CD14-positive monocyte (primary cell): Measurements from ENCODE around the gene TMBIM4. TPM values are rescaled to one million over a fixed set of nuclear protein-coding genes. Genes with fewer than 3 reads are reported as not detected.
"Not testable (repeated sequence)": the region's sequence is repeated elsewhere in the genome, so short reads cannot be mapped to it uniquely, and the experiment has no call there.

ENCODE experiments used
- DNase-seq, 3 donors: peaks; one replicate each; pipeline ENCODE4 v3.0.0-alpha.2; 2011 to 2022
- H2AFZ ChIP-seq: 2 replicates; pipeline ENCODE4 v1.6.0; 2012; ENCODE audit warnings: mild to moderate bottlenecking, low read depth, low read length, inconsistent platforms; ENCODE audit not compliant: insufficient read depth, poor library complexity, severe bottlenecking
- H3K27ac ChIP-seq, 2 donors: 1 replicate in 1 of 2; 2 replicates in 1 of 2; pipeline ENCODE4 v1.5.1; 2012 to 2013; ENCODE audit warnings: low read length in 2 of 2, control low read depth in 1 of 2, inconsistent platforms in 1 of 2, low read depth in 1 of 2, mild to moderate bottlenecking in 1 of 2
- H3K27me3 ChIP-seq, 2 donors: one replicate each; pipeline versions ENCODE4 v1.6.0 to v1.6.1; 2011 to 2013; ENCODE audit warnings: low read length in 2 of 2; ENCODE audit not compliant: control insufficient read depth in 2 of 2, insufficient read depth in 2 of 2
- H3K36me3 ChIP-seq, 2 donors: replicated peaks in 1 of 2; 1 replicate in 1 of 2; 2 replicates in 1 of 2; pipeline versions ENCODE4 v1.5.1 to v1.6.1; 2012 to 2013; ENCODE audit warnings: low read length in 2 of 2, control low read depth in 1 of 2, inconsistent platforms in 1 of 2, mild to moderate bottlenecking in 1 of 2; ENCODE audit not compliant: insufficient read depth in 2 of 2, control insufficient read depth in 1 of 2
- H3K4me1 ChIP-seq, 2 donors: 1 replicate in 1 of 2; 2 replicates in 1 of 2; pipeline versions ENCODE4 v1.5.1 to v1.6.1; 2012 to 2013; ENCODE audit warnings: low read length in 2 of 2, control low read depth in 1 of 2, inconsistent platforms in 1 of 2, mild to moderate bottlenecking in 1 of 2, moderate library complexity in 1 of 2; ENCODE audit not compliant: insufficient read depth in 2 of 2, control insufficient read depth in 1 of 2
- H3K4me2 ChIP-seq: replicated peaks from 2 replicates; pipeline ENCODE3; 2012; ENCODE audit warnings: low read length, moderate library complexity, mild to moderate bottlenecking; ENCODE audit not compliant: poor library complexity, severe bottlenecking; ENCODE audit errors: extremely low read depth
- H3K4me3 ChIP-seq, 3 experiments: fragments of 200-600 bp in 1 of 3; sonication (generic) in 1 of 3; replicated peaks in 1 of 3; 1 replicate in 2 of 3; 2 replicates in 1 of 3; pipeline ENCODE4 v1.5.1; 2011 to 2013; ENCODE audit warnings: low read length in 3 of 3, mild to moderate bottlenecking in 3 of 3, control low read depth in 2 of 3, low read depth in 2 of 3, inconsistent platforms in 1 of 3, moderate library complexity in 1 of 3
- H3K79me2 ChIP-seq: 2 replicates; pipeline ENCODE4 v1.6.0; 2012; ENCODE audit warnings: mild to moderate bottlenecking, control low read depth, inconsistent platforms, low read length, moderate library complexity; ENCODE audit not compliant: insufficient read depth
- H3K9ac ChIP-seq: 2 replicates; pipeline ENCODE4 v1.6.0; 2017; ENCODE audit warnings: low read length, mild to moderate bottlenecking; ENCODE audit not compliant: insufficient read depth, poor library complexity, severe bottlenecking
- H3K9me3 ChIP-seq, 2 donors: replicated peaks in 1 of 2; 1 replicate in 1 of 2; 2 replicates in 1 of 2; pipeline versions ENCODE4 v1.5.1 to v1.6.1; 2012 to 2013; ENCODE audit warnings: low read length in 2 of 2, control low read depth in 1 of 2; ENCODE audit not compliant: control insufficient read depth in 1 of 2, insufficient read depth in 1 of 2
- H4K20me1 ChIP-seq: 2 replicates; pipeline ENCODE4 v1.6.0; 2012; ENCODE audit warnings: mild to moderate bottlenecking, low read length, control low read depth, moderate library complexity; ENCODE audit not compliant: insufficient read depth
- H3K27ac Mint-ChIP-seq, 7 donors: one replicate each; pipeline ENCODE4 v1.8.0; 2020; ENCODE audit warnings: mild to moderate bottlenecking in 7 of 7, mixed read lengths in 7 of 7, moderate library complexity in 6 of 7, inconsistent platforms in 2 of 7
- H3K27me3 Mint-ChIP-seq, 3 donors: one replicate each; pipeline ENCODE4 v1.8.0; 2021 to 2022; ENCODE audit warnings: low read depth in 3 of 3, mild to moderate bottlenecking in 3 of 3, mixed read lengths in 3 of 3, moderate library complexity in 3 of 3, inconsistent platforms in 1 of 3
- H3K36me3 Mint-ChIP-seq, 2 donors: one replicate each; pipeline ENCODE4 v1.8.0; 2020; ENCODE audit warnings: mixed read lengths in 2 of 2, inconsistent platforms in 1 of 2, mild to moderate bottlenecking in 1 of 2
- H3K4me1 Mint-ChIP-seq: one replicate; pipeline ENCODE4 v1.8.0; 2020; ENCODE audit warnings: mild to moderate bottlenecking, mixed read lengths
- H3K4me3 Mint-ChIP-seq, 2 donors: one replicate each; pipeline ENCODE4 v1.8.0; 2020; ENCODE audit warnings: mild to moderate bottlenecking in 2 of 2, mixed read lengths in 2 of 2, moderate library complexity in 1 of 2
- H3K9me3 Mint-ChIP-seq, 7 donors: one replicate each; pipeline ENCODE4 v1.8.0; 2020 to 2022; ENCODE audit warnings: mixed read lengths in 7 of 7, mild to moderate bottlenecking in 6 of 7, moderate library complexity in 6 of 7, inconsistent platforms in 2 of 7
- CTCF ChIP-seq: fragments of 200-600 bp; IDR thresholded peaks from one replicate; pipeline ENCODE4 v1.8.0; 2022; ENCODE audit warnings: antibody characterized with exemption, mild to moderate bottlenecking
- WGBS: methylation state at CpG from one replicate; pipeline ENCODE4 v1.1.5; 2013; ENCODE audit warnings: missing lambda C conversion rate; ENCODE audit not compliant: insufficient coverage; 5-methylcytosine and 5-hydroxymethylcytosine counted together
- intact Hi-C, 2 donors: fragments of 100-400 bp; cut with micrococcal nuclease; formaldehyde crosslinking; loops; one replicate each; pipeline versions ENCODE4 v1.15.0 to v1.15.1; 2023
- polyA minus RNA-seq: library from RNA; depleted of rRNA, polyadenylated mRNA; stranded (reverse); fragments of >200 nt; gene quantifications from 2 replicates; pipeline ENCODE4 v1.2.3, GENCODE V29; 2012
- polyA plus RNA-seq, 3 donors: library from polyadenylated mRNA; depleted of rRNA in 1 of 3; unstranded in 2 of 3; stranded (reverse) in 1 of 3; fragments of 300-500 nt in 2 of 3; fragments of >200 nt in 1 of 3; fragmentation: Illumina TruSeq in 2 of 3; gene quantifications; 1 replicate in 2 of 3; 2 replicates in 1 of 3; pipeline ENCODE4 v1.2.3, GENCODE V29; 2012 to 2021
- total RNA-seq, 12 experiments: library from RNA in 1 of 12; stranded (reverse) in 1 of 12; fragments of 120-200 nt in 1 of 12; gene quantifications; one replicate each; pipeline ENCODE4 v1.2.4 and lab custom pipeline; 2013 to 2026; ENCODE audit warnings: mixed read lengths in 6 of 12, inconsistent platforms in 1 of 12

TMBIM4 gene
- total RNA-seq (2013) = 216 TPM
- polyA plus RNA-seq (100 to 1,000 TPM; 153 to 823 (median 694) TPM), polyA minus RNA-seq (25.8 and 40.7 TPM in 2 replicates), total RNA-seq (lab: John Stamatoyannopoulos, UW) (9.6 to 29.0 (median 15.4) reads per million in 11 experiments)

- peak within 1 kb of the TSS; percentile 90 to 97 for H3K4me3 Mint-ChIP-seq
- peaks cover 5 to 13% (median 8%) of the 10 kb centered on the region in 7 donors for H3K9me3 Mint-ChIP-seq
- peaks cover 4 to 29% of the 10 kb centered on the region in 2 donors for H3K36me3 ChIP-seq
- no peaks in the 10 kb centered on the region for H3K27me3 ChIP-seq
- intact Hi-C loops = loop anchor here (5.0 to 10.0 kb wide), 2 partner anchors 33 to 45 kb away; no protein-coding TSS in a partner anchor
- H3K4me1 Mint-ChIP-seq = peaks cover 55% of the 10 kb centered on the region
- H3K4me2 ChIP-seq = peak within 1 kb of the TSS; percentile 81
- peak within 1 kb of the TSS; percentile 99 to 100 (median 99) for H3K27ac Mint-ChIP-seq
- peaks cover 45 to 68% of the 10 kb centered on the region in 2 donors for H3K4me1 ChIP-seq
- peaks cover 4 to 7% of the 10 kb centered on the region in 2 donors for H3K9me3 ChIP-seq
- DNase-seq = peak; percentile 88 to 96 (median 95)
- H3K9ac ChIP-seq = peak within 1 kb of the TSS; percentile 99
- peaks cover 60% of the 10 kb centered on the region for H3K79me2 ChIP-seq
- H3K27me3 Mint-ChIP-seq = peaks cover 0 to 2% (median 0%) of the 10 kb centered on the region in 3 donors
- H3K36me3 Mint-ChIP-seq = peaks cover 27 to 29% of the 10 kb centered on the region in 2 donors
- H2AFZ ChIP-seq = peak within 1 kb of the TSS; percentile 60
- no peaks in the 10 kb centered on the region for H4K20me1 ChIP-seq
- peak within 1 kb of the TSS; percentile 99 for H3K27ac ChIP-seq
- TF ChIP-seq CTCF = peak; percentile 67
- WGBS = under 1% methylated on average over 60 of the region's 67 CpGs
- H3K4me3 ChIP-seq = peak within 1 kb of the TSS; percentile 77 to 100 (median 86)
These were observed at the start of gene TMBIM4 for GRCh38 chr12:66169221-66170170. TSS of gene TMBIM4 (minus strand) at chr12:66169996. CDS start at chr12:66169951, 45 bp downstream.

- H3K27ac Mint-ChIP-seq = peak overlapping the region; percentile 75 to 90 (median 84)
- Histone ChIP-seq H3K9me3 (peaks cover 4 to 11% of the 10 kb centered on the region in 2 donors), H3K27ac (peak overlapping the region in 1 of 2 donors; percentile 76), H4K20me1 (peaks cover 88% of the 10 kb centered on the region), H3K4me3 (no peak overlapping the region), H3K4me2 (no peak overlapping the region), H3K27me3 (no peaks in the 10 kb centered on the region), H3K9ac (no peak overlapping the region), H3K36me3 (peaks cover 63 to 95% of the 10 kb centered on the region in 2 donors), H3K4me1 (peaks cover 14 to 26% of the 10 kb centered on the region in 2 donors), H2AFZ (no peak overlapping the region), H3K79me2 (peaks cover 92% of the 10 kb centered on the region)
- H3K27me3 Mint-ChIP-seq = no peaks in the 10 kb centered on the region
- no CpG with 5 or more reads among the region's 4 CpGs for WGBS
- no peak for TF ChIP-seq CTCF
- H3K4me3 Mint-ChIP-seq = no peak overlapping the region
- peaks cover 63 to 87% of the 10 kb centered on the region in 2 donors for H3K36me3 Mint-ChIP-seq
- H3K4me1 Mint-ChIP-seq = peaks cover 37% of the 10 kb centered on the region
- DNase-seq = peak in 2 of 3 donors; percentile 78 to 82
- H3K9me3 Mint-ChIP-seq = peaks cover 0 to 7% (median 3%) of the 10 kb centered on the region in 7 donors
- intact Hi-C loops = loop anchor here in 1 of 2 donors (10.0 kb wide), 1 partner anchor 53 kb away; the partner anchor contains the start of gene TMBIM4
These were observed 47.6 kb upstream of the TMBIM4 start for GRCh38 chr12:66217342-66217917.

GRCh38 chr12:66213011-66213410 is 43.2 kb upstream of the TMBIM4 start:
- Histone ChIP-seq H3K4me1 (peaks cover 34 to 57% of the 10 kb centered on the region in 2 donors), H4K20me1 (peaks cover 93% of the 10 kb centered on the region), H3K79me2 (peaks cover 91% of the 10 kb centered on the region), H3K36me3 (peaks cover 41 to 86% of the 10 kb centered on the region in 2 donors)
- peak overlapping the region in 6 of 7 donors; percentile 2 to 74 (median 33) for H3K27ac Mint-ChIP-seq
- H3K9me3 ChIP-seq, H3K9me3 Mint-ChIP-seq, H3K9ac ChIP-seq, H3K4me2 ChIP-seq, H2AFZ ChIP-seq, H3K27ac ChIP-seq, H3K4me3 Mint-ChIP-seq, H3K27me3 ChIP-seq, H3K4me3 ChIP-seq, H3K27me3 Mint-ChIP-seq: not testable (repeated sequence)
- intact Hi-C loops = loop anchor here in 1 of 2 donors (10.0 kb wide), 1 partner anchor 48 kb away; the partner anchor contains the start of gene TMBIM4
- DNase-seq = peak in 1 of 3 donors; percentile 66
- WGBS = no CpG with 5 or more reads among the region's 3 CpGs
- H3K36me3 Mint-ChIP-seq = peaks cover 56 to 73% of the 10 kb centered on the region in 2 donors
- peaks cover 62% of the 10 kb centered on the region for H3K4me1 Mint-ChIP-seq
